Cerebellar cortex (tissue), 1 donor: ENCODE measurements around the gene FAM124B.

Source experiments
- DNase-seq: peaks from one replicate; pipeline ENCODE4 v3.0.0-alpha.2; 2015; ENCODE audit warnings: low spot score

FAM124B gene, protein sequence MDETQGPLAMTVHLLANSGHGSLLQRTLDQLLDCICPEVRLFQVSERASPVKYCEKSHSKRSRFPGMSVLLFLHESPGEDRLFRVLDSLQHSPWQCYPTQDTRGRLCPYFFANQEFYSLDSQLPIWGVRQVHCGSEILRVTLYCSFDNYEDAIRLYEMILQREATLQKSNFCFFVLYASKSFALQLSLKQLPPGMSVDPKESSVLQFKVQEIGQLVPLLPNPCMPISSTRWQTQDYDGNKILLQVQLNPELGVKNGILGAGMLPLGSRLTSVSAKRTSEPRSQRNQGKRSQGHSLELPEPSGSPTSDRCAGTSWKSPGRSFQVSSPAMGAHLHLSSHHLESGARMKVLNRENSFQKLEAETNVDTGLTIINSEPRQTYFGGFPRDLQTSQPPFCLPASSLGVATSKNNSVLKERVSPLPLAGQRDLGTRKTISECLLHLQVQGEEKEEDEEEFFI

DNA sequence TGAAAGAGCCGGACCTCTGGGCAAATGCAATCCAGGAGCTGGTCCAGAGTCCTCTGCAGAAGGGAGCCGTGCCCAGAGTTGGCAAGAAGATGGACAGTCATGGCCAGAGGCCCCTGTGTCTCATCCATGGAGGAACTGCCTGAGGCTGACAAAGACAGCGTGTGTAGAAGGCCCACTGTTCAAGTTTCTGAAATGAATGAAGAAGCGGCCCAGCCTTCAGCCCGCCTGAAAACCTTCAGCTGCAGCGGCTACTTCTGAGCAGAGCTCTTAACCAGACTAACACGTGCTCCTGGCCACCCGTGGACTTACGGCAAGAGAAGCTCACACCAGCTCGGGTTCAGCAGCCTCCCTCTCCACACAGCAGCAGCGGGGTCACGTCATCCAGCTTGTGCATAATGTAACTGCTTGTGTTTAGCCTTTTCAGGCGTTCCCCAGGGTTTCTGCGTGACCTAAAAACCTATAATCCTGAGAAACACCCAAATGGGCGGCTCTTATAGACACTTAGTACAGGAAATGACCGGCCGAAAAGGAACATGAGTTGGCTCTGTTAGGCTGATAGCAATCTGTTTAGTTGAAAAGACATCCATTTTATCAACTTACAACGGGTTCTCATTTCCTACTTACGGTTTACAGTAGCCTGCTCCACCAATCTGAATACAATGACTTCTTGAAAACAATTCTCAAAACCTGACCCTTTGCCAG is at the start of gene FAM124B:
Gene FAM124B (minus strand): TSS at position 467 of the 702 bp plus-strand sequence. CDS start 339 bp downstream, at position 128.
- peak; percentile 0 for DNase-seq

DNA sequence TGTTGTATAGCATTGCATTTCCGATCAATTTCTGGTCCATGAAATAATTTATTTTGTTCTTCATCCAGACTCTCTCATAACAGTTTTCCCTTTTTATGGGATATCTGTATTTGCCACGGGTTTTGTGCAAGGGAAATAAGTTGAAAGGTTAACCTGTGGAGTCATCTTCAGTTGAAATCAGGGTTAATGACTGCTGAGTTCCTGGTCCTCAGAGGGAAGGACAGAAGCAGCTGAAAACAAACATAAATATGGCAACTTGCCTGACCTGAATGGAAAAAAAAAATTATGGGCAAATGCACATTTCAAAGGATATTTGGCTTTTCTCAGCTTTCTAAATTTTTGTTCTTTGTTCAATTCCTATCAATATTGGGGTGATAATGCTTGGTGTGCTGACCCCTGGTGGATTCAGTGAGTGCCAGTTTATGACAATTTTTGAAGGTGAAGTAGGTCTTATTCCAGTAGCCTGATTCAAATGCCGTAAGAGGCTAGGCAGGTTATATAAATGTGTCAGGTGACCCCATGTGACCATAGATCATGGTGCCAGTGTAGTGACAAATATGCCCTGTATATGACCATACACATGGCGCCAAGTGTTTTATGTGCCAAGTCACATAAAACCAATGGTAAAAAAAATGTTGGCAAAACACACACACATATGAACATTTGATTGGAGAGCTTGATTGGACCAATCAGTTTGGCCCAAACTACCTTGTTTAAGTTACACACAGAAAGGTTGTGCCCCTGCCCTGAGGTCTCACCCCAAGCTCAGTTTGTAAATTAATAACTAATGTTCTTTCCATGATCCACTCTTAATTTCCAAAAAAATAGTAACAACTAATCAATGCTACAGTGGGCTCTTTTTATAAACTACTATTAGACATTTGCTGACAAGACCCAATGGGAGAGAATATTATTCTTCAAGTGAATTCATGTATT is 47.6 kb upstream of the FAM124B start:
- no peak for DNase-seq

DNA sequence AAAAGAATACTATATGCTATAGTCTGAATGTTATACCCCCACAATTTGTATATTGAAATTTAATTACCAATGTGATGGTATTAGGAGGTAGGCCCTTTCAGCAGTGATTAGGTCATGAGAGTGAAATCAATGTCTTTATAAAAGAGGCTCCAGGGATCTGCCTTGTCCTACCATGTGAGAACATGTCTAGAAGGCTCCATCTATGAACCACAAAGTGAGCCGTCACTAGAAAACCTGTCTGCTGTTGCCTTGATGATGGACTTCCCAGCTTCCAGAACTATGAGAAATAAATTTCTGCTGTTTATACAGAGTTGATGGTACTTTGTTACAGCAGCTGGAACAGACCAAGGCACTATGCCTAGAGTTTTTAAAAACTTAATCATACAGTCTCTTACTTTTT is 46.3 kb upstream of the FAM124B start:
- DNase-seq: no peak

DNA sequence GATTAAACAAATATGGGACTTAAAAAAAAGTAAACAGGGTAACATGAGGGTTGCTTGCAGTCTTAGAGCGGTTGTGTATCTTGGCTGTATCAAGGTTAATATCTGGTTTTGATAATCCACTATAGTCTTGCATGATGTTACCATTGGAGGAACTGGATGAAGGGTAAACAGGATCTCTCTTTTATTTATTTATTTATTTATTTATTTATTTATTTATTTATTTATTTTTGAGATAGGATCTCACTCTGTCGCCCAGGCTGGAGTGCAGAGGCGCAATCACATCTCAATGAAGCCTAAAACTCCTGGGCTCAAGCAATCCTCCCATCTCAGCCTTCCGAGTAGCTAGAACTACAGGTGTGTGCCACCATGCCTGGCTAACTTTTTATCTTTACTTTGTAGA is 42.9 kb upstream of the FAM124B start:
- no peak for DNase-seq

DNA sequence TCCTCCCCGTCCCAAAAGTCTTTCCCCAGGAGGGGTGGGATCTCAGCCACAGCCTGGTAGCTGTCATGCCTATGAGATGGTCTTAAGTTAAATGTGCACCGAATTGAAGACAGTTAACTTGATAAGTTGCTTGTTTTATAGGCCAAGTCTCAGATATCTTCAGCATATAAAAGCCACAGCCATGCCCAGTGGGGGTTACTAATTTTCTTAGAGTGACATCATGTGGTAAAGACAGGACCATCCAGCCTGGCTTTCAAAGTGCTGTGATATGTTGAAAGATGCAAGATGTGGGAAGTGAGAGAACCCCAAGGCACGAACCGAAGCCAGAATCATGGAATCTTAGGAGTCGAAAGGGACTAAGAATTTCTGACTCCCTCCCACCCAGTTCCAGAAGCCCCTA is 42.1 kb upstream of the FAM124B start:
- DNase-seq: no peak

DNA sequence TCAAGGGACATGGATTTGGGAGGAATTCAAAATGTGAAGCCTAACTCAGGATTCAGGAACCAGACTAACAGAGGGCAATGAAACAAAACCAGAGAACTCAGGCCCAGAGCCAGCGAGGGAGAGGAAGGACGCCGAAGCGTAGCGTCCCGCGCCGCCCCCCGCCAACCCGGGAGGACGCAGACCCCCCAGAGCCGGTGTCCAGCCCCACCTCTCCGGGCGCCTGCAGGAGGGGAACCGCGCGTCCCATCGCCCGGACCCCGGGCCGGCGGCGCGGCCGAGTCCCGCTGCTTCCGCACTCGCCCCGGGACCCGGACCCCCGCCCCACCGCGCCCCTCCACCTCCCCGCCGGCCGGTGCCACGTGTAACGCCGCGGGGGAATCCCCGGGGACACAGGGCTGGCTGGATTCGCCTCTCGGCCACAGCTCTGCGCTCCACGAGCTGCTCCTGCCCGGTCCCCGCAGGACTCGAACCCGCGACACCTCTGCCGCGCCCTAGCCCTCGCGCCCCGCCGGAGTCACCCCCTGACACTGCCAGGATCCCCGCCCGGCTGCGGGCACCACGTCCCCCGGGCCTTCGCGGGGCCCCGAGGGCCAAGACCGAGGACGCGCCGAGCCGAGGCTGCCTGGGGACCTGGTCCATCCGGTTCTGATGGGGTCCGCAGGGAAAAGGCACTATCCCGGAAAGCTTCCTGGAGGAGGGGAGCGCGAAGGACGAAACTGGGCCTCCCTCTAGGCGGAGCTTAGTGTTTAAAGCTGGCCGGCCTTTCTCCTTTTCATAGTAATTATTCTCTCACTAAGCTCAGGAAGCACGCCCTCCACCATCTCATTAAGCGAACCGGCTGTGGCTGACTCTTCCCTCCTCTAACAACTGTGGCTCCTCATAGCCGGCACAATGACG is 40.4 kb upstream of the FAM124B start:
- DNase-seq: no peak

DNA sequence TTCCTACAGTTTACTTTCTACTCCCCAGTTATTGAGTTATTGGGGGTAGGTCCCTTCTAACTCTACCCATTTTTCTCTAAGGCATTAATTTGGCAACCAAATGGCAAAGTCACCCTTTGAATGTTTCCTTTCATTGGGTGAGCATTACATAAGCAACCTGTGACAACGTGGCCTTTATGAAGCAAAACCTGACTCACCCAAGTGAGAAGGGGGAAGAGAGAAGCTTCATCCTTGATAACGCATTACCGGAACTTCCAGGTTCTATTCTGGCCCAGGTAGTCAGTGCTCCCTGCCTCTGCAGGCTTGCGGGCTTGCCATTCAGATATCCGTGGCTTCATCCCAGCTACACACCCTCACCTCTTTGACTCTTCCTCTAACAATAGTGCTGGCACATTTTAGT is 39.1 kb upstream of the FAM124B start:
- DNase-seq: no peak

DNA sequence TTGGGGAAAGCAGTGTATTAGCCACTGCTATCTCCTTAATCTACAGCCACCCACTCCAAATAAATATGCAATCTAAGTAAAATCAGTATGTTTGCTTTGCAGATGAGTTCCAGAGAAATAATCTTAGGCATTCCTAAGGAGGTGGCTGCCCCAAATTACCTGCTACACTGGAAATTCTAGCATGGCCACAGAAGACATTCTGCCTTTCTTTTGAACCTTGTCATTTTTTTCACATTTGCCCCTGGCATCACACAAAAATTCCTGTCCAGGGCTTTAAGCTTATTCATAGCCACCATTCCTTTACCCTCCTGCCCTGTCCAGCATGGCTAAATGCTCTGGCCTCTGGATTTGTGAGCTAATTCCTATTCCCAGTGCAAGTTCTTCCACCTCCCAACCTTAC is 36.8 kb upstream of the FAM124B start:
- DNase-seq: no peak

DNA sequence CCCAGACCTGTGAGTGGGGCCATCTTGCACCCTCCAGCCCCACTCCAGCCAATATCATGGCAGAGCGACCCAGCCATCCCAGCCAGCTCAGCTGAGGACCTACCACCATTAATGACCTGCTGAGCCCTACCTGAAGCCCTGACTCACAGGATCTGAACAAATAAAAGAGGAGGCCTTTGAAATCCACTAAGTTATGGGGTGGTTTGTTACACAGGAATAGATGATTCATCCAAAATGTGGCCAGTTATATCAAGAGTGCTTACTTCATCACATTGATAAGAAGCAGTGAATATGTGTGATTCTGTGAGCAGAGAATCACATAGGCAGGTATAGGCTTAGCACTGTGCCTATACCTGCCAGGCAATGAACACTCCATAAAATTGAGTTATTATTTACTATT is 34.7 kb upstream of the FAM124B start:
- DNase-seq: no peak

DNA sequence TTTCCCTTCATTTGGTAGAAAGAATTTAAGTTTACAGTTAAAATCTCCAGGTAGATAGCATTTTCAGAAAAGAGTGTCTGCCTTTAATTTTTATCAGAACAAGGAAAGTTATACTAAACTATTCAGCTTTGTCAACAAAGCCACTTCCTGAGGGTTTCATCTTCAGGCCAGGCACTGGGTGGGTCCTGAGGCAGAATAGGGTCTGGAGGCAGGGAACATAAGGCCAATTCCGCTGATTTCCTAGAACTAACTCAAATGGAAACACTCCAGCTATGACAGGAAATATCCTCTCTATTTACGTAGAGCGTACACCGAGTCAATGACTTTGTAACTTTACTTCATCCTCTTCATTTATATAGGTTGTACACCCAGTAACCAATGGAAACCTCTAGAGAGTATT is 32.7 kb upstream of the FAM124B start:
- no peak for DNase-seq

DNA sequence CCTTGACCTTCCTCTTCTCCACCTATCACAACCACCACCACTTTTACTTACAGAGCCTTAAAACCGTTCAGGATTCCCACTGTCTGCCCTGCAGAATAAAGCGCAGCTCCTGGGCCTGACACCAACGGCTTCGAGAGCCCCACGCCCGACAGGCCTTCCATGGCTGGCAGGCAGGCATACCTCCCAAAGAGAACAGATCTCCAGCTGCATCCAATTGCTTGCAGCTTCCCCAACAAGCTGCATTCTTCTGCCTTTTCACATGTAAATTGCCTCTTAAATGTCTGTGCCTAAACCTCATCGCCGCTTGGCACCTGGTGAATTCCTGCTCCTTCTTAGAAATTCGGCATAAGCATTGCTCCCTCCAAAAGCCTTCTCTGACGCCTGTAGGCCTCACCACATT is 31.5 kb upstream of the FAM124B start:
- DNase-seq: no peak

DNA sequence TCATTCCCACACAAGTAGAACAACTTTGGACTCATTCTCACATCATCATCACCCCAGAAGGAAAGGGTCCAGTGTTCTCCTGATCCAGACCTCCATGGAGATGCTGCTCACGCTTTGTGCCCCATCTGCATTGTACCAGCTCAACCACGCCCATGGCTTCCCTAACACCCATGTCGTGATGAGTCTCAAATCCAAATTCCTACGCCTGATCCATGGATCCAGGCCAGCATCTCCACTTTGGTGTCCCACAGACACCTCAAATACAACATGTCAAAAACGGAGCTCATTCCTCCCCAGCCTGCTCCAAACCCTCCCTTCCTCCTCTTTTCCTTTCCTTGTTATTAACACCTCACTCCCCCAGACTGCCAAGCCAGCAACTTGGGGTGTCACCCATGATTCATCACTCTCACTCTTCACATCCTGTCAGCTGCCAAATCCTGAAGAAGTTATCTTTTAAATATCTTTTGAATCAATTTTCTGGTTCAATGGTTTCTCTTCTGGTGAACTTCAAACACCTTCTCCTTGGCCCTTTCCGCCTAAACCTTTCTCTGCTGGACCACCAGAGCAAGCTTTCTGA is 30.2 kb upstream of the FAM124B start:
- no peak for DNase-seq

DNA sequence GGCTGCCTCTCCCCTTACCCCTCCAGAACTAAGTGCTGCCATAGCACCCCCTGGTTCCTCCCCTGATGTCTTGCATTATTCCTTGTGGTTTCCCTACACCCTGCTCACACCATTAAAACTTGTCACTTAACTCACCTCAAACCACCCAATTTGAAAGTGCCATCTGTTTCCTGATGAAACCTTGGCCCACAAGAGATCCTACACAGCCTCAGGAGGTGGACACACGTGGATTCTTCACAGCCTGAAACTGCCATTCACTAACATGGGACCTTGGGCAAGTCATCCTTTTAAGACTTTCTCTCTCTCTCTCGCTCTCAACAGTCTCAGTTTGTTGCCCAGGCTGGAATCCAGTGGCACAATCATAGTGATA is 27.5 kb upstream of the FAM124B start:
- no peak for DNase-seq

DNA sequence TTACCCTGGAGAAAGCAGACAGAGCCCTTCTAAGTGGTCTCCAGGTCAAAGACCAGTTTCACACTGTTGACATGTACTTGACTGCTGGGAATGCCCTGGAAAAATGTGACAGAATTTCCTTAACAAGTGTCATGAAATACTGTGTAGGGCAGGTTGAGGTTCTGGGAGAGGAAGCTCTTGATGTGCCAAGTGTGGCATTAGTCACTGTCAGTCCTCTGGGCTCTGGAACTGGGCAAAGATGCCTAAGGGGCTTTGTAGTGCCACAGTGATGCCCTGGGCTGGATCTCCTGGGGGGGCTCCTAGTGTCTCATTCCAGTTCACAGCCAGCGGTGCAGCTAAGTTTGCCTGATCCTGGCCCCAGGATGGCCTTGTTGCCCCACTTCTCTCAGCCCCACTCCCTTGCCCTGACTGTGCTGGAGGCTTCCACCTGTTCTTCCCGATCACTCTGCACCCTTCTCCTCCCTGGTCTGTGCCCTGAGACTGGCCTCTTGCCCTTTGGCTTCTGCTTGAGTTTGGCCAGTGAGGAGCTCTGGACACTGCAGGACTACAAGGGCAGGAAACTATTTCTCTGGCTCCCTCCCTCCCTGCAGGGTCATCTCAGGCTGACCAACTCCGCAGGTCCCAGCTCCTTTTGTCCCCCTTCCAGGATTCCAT is 27.0 kb upstream of the FAM124B start:
- no peak for DNase-seq

DNA sequence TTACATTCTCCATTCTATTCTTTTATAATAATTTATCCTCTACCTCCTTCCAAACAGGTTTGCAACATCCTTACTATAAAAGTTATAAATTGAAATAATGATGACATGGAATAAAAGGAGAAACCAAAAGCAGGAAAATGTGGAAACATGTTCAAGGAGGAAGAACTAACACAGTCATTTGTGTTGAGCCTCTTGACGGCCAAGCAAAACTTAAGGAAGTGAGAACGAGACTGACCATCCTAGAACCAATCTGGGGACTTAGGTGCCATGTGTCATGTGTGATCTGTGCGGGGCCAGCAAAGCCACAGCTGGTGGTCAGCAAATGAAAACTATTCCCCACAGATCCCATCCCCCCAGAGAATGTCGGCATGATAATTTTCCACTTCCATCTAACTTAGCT is 25.6 kb upstream of the FAM124B start:
- no peak for DNase-seq

DNA sequence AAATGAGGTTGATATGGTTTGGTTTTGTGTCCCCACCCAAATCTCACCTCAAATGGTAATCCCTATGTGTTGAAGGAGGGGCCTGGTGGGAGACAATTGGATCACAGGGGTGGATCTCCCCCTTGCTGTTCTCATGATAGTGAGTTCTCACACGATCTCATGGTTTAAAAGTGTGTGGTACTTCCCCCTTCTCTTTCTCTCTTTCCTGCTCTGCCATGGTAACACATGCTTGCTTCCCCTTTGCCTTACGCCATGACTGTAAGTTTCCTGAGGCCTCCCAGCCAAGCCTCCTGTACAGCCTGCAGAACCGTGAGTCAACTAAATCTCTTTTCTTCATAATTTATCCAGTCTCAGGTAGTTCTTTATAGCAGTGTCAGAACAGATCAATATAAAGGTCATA is 24.7 kb upstream of the FAM124B start:
- no peak for DNase-seq

DNA sequence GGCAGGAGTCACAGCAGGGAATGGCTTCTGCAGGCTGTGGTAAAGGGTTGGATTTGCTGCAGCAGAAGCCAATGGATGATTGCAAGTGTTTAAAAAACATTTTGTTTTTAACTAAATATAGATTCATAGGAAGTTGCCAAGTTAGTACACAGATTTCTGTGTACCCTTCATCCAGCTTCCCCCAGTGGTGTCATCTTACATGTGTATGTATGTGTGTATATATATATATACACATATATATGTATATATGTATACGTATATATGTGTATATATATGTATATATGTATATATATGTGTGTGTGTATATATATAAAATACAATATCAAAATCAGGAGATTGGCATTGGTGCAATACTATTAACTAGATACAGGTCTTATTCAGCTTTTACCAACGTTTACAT is 19.2 kb upstream of the FAM124B start:
- DNase-seq: no peak

DNA sequence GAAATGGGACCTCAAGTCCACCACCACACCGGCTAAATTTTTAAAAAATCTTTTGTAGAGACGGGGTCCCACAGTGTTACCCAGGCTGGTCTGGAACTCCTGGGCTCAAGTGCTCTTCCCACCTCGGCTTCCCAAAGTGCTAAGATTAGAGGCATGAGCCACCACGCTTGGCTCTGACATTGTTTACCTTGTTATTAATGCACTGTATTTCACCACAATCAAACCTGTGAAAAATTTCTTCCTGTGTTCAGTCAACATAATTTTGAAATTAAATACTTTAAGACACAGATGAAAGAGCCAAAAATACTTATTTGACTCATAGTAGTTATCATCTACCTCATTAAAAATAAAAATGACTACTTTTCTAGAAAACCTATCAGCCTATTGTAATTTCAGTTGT is 16.0 kb upstream of the FAM124B start:
- no peak for DNase-seq

DNA sequence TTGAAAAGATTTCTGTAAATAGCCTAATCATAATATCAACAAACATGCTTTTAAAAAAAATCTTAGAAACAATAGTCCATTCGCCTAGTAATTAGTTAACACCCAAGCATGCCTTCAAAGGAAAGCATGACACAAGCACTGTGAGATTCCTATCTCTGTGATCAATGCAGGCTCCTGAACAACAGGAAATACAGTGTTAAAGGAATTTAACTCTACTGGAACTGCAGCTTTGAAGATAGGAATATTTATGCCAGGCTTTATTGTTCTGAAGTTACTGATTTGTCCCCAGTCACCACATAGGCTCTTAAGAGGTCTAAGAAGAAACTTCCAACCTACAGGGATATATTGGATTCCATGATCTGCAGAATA is 15.4 kb upstream of the FAM124B start:
- no peak for DNase-seq

DNA sequence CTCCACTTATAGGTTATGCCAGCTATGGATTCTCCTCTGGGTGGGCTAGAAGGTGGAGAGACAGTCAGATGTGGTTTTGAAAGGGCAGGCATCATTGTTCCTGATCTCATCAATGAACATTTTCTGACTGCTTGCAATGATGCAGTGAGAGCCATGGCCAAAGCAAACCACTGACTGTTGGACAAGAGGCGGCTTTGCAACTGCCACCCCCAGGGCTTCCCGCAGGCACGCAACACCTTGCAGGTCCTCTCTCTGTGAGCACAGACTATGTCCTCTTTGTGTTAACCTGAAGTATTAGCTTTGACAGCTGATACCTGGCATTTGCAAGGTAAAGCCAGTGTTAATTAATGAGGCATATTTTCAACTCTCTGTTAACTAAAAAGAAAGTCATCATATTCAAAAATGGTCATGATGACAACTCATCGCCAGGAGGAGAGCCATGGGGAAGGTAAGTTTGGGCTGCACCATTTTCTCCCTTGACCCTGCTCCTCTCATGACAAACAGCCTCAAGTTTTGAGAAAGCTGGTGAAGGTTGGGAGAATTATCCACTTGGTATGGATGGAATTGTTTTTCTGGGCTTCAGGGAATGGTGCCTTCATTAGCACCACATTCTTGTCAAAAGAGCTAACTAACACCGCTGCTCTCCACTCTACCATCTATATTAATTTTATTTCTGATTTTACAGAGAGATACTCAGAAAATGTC is 14.9 kb upstream of the FAM124B start:
- no peak for DNase-seq
